HG03342 (cell line): Measurements from ENCODE around the gene BAIAP2.

Experiments used
- ATAC-seq: cut with Tn5 transposase; IDR thresholded peaks from one replicate; pipeline ENCODE4 v1.9.1; 2021; ENCODE audit warnings: mild to moderate bottlenecking, moderate library complexity; ENCODE audit not compliant: unreplicated experiment

Gene BAIAP2

GRCh38 chr17:81084680-81085419 is 49.9 kb downstream of the BAIAP2 start:
- no peak for ATAC-seq

DNA sequence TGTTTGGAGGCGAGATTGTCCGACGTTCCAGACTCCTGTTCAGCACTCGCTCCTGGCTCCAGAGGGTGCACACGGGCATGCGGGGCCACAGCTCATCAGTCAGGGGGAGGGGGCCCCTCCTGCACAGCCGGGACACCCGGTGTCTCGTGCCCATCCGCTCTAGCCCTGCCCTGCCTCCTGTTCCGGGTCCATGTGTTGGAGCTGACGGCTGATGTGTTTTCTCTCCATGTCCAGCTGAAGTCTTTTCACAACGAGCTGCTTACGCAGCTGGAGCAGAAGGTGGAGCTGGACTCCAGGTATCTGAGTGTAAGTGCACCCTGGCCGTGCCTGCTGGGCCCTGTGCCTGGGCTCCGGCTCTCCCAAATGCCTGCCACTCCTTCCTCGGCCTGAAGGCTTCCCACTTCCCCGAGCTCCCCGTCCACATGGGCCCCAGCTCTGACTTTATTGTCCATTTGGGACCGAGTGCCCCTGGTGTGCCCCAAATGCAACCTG is 50.5 kb downstream of the BAIAP2 start:
- ATAC-seq, result no peak

GRCh38 chr17:81086789-81087551 is 52.0 kb downstream of the BAIAP2 start:
- ATAC-seq, result no peak

DNA sequence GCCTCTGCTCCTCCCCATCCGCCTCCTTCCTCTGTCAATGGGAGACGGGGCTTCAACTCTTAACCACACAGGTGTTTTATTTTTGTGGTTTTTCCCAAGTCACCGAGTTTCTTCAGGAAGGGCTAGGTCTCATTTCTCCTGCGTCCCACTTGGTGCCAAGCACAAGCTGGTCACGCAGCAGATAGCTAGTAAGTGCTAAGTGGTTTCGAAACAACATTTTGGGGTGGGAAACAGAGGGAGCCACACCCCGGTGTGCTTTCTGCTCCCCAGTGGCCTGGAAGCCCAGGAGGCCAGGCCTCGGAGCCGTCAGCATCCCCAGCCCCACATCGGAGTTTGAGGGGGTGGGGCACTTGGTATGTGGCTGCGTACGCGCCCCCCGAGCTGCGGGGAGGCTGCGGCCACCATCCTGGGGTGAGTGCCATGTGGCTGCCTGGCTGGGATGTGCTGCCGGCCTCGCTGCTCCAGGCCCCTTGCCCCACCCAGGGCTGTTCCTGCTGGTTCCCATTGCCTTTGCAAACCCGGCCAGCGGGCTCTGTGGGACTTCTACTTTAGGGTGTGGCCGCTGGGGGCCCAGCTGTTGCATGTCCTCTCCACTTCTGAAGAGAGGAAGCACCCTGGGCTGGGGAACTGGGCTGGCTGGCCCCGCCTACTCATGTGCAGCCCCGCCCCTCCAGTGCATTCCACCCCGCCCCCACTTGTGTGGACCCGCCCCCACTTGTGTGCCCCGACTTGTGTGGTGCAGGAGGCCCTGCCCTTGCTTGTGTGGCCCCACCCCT is 55.6 kb downstream of the BAIAP2 start:
- ATAC-seq, result no peak

DNA sequence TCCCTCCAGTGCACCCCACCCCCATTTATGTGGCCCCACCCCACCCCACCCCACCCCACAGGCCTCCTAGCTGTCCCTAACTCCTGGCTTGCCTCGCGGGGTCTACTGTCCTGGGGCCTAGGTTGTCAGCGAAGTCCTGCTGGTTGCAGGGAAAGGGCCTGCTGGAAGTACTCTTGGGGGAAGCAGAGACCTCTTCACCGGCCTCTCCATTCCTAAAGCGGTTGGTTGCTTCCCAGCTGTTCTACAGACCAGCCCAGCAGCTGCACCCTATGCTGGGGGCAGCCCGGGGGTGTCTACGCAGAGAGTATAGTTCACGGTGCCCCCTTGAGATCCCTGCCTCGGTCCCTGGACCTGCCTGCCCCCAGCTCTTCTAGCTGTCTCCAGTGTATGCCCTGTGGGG is 56.2 kb downstream of the BAIAP2 start:
- no peak for ATAC-seq

- no peak for ATAC-seq
Measured at GRCh38 chr17:81091774-81092517, 57.0 kb downstream of the BAIAP2 start.

GRCh38 chr17:81092518-81093095 is 57.7 kb downstream of the BAIAP2 start:
- ATAC-seq, result no peak

DNA sequence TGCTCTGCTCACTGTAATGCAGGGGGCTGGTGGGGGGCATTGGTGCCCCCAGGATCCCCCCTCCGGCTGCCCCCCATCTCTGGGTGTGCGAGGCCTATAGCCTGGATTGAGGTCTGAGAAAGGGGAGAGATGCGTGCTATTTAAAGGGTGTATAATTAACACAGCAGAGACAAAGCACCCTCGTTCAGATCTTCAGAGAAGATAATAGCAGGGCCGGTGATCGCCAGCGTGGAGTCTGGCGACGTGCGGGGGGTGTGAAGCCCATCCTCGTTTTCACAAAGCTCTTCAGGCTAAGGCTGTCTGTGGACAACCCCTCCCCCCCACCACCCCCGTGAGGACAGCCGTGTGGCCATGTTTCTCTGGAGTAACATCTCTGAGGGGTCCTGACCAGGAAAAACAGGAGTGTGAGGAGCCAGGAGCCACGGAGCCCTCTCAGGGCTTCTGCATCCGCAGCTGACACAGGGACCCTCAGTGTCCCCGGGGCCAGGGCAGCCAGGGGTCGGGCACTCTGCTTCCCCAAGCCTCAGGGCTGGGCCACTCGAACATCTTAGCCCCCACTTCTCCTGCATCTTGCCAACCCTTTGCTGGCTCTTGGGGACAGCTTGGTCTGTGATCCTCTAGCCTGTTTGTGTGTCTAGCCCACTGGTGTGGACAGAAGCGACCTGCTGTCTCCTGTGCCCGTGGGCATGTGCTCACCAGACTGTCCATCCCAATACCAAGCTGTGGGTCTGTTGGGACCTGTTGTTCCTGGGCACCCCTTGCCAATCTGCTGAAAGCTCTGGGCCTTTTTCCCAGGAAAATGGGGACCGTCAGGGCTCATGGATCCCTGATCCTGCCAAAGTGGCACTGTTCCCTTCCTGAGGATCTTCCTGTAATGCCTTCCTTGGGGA is 58.9 kb downstream of the BAIAP2 start:
- no peak for ATAC-seq

DNA sequence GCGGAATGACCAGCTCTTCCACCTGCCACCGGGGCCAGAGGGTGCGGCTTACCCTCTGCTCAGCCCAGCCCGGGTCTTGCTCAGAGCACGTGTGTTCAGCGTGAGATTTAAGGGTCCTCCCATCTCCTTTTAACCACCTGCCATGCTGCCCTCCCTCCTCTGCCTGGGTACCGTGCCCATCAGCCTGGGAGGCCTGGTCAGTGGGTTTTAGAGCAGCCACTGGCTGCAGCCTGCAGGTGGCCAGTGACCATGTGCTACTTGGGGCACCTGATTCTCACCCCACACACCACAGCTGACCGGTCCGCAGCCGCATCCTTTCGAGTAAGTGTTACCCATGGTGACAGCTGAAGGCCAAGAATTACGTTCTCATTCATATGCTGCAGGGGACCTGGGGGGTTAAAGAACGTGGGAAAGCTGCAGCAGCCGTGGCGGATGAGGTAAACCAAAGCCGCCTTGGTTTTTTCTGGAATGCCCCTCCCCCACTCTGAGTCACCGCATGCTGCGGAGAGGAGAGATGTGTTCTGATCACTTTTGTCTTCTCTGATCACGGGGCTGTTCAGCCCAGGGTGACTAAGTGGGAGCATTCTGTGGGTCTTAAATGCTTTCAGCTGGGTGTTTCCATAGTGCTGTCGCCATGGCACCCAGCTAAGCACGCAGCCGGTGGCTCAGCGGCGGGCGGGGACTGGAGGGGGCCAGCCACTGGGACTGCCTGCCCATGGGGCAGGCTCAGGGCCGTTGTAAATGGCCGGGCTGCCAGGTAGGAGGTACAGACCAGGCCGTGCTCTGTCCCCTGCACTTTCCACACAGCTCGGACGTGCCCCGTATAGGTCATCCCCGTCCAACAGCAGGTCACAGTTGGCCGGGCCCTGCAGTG is 59.8 kb downstream of the BAIAP2 start:
- ATAC-seq, result peak; percentile 59

DNA sequence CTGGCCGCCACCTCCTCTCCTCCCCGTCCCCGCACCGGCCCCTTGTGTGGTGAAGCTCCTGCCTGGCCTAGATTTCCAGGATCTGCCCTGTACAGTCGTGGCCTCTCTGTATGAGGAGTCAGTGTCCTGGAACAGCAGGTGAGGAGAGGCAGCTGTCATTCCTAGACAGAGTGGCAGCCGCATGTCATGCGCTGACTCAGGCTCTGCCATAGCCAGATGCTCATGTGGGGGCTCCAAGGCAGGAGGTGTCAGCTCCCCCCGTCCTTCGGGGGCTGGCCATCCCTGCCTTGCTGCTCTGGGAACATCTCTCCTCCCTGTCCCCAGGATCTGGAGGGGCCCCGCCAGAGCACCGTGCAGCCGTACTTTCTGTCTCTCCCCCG is 60.4 kb downstream of the BAIAP2 start:
- ATAC-seq, result peak; percentile 7

DNA sequence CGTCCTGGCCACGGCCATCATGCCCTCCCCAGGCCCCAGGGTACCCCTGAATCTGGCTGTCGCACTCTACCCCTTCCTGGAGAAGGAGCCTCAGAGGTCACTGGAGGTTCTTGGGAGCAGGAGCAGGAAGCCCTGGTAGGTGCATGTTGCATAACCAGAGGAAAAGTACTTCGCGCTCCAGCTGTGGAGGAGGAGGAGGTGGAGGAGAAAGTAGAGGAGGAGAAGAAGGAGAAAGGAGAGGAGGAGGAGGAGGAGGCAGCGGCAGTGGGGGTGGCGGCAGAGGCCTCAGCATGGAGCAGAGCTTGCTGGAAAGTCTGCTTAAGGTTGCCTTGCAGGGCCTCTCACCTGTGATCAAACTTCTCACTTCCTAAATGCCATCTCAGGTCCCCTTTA is 61.8 kb downstream of the BAIAP2 start:
- no peak for ATAC-seq

- no peak for ATAC-seq
Measured at GRCh38 chr17:81097134-81097942, 62.4 kb downstream of the BAIAP2 start.

DNA sequence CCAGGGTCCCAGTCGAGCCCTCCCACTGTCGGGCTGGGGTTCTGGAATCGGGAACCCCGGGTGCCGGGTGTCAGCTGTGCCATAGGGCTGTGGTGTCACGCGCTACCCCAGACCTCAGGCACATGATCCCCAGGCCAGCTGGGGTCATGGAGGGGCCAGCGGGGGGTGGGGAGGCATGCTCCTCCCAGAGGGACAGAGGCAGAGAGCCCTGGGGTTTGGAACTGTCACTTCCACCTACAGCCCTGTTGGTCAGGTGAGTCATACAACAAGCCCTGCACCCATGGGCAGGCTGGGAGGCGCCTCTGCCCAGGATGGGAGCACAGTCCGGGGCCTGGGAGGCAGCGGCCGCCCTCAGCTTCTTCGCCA is 63.0 kb downstream of the BAIAP2 start:
- no peak for ATAC-seq

GRCh38 chr17:81099888-81100287 is 64.9 kb downstream of the BAIAP2 start:
- no peak for ATAC-seq

GRCh38 chr17:81100668-81101067 is 65.7 kb downstream of the BAIAP2 start:
- ATAC-seq, result no peak

- peak; percentile 83 for ATAC-seq
Measured at GRCh38 chr17:81101614-81102306, 66.8 kb downstream of the BAIAP2 start.

- ATAC-seq, result no peak
Measured at GRCh38 chr17:81102352-81102751, 67.4 kb downstream of the BAIAP2 start.
